OCI-M1 (cell line): ENCODE results near the gene BTBD7.
A peak's percentile ranks its signal among the peaks of the same experiment; 100 is the strongest.

Experiments used
- DNase-seq: peaks from one replicate; lab custom pipeline; 2025; lab: John Stamatoyannopoulos, UW

BTBD7 gene, protein sequence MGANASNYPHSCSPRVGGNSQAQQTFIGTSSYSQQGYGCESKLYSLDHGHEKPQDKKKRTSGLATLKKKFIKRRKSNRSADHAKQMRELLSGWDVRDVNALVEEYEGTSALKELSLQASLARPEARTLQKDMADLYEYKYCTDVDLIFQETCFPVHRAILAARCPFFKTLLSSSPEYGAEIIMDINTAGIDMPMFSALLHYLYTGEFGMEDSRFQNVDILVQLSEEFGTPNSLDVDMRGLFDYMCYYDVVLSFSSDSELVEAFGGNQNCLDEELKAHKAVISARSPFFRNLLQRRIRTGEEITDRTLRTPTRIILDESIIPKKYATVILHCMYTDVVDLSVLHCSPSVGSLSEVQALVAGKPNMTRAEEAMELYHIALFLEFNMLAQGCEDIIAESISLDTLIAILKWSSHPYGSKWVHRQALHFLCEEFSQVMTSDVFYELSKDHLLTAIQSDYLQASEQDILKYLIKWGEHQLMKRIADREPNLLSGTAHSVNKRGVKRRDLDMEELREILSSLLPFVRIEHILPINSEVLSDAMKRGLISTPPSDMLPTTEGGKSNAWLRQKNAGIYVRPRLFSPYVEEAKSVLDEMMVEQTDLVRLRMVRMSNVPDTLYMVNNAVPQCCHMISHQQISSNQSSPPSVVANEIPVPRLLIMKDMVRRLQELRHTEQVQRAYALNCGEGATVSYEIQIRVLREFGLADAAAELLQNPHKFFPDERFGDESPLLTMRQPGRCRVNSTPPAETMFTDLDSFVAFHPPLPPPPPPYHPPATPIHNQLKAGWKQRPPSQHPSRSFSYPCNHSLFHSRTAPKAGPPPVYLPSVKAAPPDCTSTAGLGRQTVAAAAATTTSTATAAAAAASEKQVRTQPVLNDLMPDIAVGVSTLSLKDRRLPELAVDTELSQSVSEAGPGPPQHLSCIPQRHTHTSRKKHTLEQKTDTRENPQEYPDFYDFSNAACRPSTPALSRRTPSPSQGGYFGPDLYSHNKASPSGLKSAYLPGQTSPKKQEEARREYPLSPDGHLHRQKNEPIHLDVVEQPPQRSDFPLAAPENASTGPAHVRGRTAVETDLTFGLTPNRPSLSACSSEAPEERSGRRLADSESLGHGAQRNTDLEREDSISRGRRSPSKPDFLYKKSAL

DNA sequence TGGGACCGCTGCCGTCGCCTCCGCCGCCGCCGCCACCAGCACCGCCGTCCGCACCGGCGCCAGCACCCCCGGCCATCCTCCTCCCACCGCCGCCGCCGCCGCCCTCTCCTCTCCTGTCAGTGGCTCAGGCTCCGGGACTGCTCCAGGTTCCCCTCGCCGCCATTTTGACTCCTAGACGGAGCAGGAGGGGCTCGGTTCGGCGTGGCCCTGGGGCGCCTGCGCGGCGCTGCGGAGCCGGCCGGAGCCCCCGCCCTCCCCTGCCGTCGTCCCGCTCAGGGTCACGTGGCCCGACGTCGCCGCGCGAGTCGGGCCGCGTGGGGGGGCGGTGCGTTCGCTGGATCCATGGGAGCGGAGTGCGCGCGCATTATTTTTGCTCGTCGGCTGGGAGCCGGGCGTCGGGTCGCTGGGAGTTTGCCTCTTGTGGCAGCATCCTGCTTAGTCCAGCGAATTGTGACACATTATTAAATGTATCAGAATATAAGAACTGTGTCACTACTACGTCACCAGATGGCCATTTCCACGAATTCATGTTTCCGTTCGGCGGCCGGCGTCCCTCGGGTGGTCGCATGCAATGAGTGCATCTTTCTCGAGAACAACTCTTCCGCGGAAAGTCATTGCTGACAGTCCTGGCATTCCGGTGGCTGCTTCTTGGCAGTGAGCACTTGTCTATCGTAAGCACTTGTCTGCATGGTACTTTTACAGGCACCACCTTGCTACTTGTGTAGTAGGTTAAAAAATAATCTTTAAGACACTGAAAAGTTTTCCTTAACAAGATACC is at the start of gene BTBD7:
BTBD7 (minus strand) TSS at position 184 of the 778 bp plus-strand sequence. CDS start 36,985 bp downstream, outside the sequence.
- DNase-seq, result peak; percentile 97

DNA sequence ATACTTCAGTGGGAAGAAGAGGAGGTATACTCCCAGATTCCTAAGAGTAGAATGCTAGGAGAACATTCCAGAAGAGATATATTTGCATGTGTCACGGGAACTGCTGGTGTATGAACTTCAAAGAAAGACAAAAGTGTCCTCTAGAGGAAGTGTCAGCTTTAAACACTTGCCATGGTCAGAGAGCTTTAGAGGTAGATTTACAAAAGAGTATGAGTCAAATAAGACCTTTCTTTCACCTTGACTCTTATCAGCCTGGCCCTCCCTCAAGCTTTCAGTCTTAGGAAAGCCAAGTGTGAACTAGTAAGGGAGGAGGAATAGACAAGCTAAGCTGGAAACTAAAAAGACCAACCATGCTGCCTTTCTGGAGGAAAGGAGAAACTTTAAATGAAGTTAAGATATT is 48.8 kb upstream of the BTBD7 start:
- peak; percentile 9 for DNase-seq

DNA sequence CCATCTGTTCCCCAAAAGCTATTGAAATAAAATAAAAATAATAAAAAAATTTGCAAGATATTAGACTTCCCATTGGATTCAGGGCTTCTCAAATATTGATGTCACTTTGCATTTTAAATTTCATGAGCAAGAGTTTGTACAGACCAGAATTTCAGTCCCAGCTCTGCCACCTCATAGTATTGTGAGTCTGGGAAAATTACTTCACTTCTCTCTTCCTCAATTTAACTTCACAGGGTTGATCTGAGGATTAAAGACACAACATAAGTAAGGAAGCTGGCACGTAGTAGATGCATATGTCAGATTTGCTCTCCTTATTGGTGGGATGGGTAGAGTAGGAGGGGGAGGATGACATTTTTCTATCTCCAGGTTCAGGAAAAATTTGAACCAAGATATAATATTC is 47.0 kb upstream of the BTBD7 start:
- DNase-seq, result no peak

DNA sequence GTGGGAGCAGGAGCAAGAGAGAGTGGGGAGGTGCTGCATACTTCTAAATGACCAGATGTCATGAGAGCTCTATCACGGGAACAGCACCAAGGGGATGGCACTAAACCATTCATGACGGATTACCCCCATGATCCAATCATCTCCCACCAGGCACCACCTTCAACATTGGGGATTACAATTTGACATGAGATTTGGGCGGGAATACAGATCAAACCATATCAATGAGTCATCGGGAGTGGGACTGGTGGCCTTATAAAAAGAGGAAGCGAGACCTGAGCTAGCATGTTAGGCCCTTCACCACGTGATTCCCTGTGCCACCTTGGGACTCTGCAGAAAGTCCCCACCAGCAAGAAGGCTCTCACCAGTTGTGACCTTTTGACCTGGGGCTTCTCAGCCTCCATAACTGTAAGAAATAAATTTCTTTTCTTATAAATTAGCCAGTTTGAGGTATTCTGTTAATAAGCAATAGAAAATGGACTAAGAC is 42.9 kb upstream of the BTBD7 start:
- DNase-seq, result peak; percentile 67

DNA sequence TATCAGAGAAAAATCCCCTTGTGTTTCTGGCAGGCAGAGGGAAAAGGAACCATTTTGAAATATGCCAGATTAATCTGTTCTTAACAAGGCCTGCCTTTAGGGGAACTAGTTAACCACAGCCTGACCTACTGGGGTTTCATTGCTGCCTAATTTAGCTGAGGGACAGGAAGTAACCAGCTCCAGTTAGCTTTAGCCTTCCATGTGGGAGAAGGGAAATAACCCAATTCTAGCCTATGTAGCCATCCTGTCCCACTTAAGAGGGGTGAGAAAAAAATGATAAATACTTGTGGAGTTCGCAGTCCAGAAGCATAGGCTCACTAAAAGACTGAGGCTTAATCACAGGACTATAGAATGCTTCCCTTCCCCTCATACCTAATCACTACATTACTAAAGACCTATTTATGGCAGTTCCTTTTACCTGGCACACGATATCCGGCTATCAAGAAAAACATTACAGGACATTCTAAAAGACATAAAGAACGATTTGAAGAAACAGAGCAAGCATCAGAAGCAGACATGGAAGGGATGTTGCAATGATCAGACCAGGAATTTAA is 37.0 kb upstream of the BTBD7 start:
- peak; percentile 53 for DNase-seq

DNA sequence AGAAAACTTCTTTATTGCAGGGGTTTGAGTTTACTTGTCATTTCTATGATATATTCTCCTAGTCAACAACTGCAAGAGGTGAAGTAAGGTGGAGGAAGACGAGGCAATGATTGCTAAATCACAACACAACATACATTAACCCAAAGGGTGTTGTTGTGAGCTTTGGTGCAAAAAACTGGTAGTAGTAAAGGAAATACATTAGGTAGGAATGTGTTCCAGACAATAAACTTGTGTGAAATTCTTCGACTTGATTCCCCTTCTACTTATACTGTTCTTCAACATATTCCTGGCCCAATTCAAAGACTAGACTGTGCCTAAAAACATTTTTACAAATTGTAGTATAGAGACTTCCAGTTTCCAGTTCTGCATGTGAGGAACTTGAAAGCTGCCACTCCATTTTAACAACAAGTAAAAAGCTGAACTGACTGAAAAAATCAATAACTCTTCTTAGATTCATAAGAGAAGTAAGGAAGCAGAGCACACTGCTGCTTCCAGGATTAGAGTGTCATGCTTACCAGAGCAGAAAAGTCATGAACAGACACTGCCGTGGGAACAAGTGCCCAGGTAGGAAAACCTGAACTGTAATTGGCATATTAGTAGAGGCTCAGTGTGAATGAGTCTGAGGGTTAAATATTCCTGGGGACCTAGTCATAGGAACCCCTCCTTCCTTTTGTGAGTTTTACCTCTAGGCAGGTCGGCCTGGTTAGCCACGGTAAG is 36.3 kb upstream of the BTBD7 start:
- DNase-seq, result no peak

DNA sequence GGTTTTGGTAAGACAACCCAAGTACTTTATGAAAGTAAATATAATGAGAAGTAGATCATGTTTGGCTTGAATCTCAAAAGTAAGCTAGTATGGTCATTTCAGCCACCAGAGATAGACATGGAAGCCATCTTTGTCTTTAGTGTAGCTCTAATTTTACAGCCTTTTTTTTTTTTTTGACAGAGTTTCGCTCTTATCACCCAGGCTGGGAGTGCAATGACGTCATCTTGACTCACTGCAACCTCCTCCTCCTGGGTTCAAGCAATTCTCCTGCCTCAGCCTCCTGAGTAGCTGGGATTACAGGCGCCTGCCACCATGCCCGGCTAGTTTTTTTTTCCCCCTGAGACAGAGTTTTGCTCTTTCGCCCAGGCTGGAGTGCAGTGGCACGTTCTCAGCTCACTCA is 22.0 kb upstream of the BTBD7 start:
- peak; percentile 45 for DNase-seq

DNA sequence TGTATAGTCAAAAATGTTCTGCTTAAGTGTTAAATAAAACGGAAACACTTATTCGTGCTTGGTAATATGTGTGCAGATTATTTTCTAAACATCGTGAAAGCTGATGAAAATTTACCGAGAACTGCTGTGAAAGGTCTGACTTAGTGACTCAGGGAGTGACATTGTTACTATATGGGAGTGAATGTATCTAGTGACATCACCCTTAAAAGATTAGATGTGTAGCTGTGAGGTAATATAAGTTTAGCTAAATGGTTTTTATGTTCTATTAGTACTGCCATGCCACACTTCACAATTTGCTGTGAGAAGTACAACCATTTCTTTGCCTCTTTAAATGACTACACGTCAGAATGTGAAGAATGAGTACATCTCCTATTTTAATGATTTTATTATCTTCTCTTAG is 15.5 kb upstream of the BTBD7 start:
- no peak for DNase-seq

DNA sequence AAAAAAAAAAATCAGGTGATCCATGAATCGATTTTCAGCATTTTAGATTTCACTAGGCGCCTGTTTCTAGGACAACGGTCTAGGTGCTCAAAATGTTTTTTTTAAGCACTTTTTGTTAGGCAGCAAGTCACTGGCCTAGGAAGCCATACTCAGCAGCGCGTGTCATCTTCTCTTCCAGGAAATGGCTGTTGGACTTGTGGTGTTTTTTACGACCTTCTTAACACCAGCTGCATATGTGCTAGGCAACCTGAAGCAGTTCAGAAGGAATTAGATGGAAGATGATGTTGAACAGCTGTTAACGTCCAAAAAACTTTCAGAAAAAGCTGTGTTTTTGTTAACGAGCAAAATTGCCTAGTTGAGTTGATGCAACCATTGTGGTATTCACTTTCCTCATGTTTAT is 15.0 kb upstream of the BTBD7 start:
- DNase-seq, result no peak

DNA sequence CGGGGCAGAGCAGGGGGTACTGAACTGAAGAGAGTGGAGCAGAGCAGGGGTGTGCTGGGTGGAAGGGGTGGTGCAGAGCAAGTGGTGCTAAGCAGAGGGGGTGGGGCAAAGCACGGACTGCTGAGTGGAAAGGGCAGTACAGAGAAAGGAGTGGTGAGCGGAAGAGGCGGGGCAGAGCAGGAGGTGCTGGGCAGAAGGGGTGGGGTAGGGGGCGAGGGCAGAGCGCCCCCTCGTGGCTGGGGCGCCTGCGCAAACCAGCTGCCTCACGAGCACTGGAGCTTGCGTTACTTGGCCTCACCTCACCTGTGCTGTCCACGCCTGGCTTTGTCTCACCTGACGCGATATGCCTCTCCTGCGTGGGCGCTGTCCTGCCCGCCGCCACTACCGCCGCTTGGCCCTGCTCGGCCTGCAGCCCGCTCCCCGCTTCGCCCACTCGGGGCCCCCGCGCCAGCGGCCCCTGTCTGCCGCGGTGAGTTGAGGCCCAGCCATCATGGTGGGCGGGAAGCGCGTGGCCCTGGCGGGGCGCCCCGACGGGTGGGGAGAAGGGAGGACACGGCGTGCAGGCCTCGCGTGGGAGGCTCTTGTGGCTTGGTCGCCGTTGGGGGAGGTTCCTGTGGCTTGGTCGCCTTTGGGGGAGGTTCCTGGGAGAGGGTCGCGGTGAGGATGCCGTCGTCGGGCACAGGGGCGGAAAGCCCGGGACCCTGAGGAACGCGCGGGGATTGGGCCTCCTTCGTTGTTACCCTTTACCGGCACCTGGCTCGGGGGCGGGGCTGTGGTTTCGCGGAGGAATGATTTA is 14.3 kb upstream of the BTBD7 start, which contains the start of gene COX8C:
COX8C (plus strand) TSS at position 257 of the 796 bp plus-strand sequence; CDS start at position 344, 87 bp downstream.
- no peak for DNase-seq

DNA sequence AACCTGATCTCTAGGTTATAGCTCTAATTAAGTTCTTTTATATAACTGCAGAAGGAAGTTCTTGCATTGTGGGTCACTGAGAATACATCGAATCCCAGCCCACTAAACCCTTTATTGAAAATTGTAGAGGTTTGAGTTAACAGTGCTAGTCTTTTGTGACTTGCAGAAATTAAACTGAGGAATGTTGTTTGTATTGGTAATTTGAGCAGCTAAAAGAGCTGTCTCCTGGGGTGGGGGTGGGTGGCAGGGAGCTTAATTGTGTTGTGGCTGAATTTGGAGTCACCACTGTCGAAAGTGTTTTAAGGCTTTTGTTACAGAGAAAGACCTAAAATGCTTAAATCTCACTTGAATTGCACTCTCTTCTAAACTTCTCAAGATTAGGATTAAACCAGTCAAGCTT is 11.0 kb upstream of the BTBD7 start:
- DNase-seq, result no peak

DNA sequence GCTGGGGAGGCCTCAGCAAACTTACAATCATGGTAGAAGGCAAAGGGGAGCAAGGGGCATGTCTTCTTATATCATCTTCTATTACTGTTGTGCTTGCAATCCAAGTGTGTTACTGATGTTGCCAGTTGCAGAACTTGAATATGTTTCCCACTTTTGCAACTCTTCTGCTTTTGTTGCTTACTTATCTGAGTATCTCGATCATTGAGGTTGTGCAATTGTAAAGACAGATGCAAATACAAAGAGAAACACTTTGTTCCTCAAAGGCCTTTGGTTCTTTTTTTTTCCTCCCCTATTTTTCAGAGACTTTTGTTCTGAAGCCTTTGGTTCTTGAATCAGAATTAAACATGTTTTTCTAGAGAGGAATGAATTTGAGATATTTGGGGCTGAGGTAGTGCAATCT is 10.4 kb upstream of the BTBD7 start:
- DNase-seq, result peak; percentile 52

DNA sequence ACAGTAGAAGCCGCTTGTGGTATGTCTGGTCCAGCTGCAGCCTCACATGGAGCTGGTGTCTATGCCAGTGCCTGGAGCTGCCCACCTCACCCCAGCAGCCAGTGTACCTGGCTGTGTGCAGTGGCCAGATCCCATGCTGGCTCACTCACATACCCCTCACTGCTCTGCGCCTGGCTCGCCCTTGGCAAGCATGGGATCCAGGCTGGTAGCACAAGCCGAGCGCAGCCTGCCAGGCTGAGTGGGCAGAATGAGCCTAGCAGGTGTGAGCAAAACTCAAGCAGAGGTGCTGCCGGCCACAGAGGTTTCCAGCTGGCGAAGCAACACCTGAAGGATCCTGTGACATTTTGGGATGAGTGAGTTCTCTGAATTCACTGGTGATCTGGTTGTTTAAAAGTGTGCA is 5.0 kb upstream of the BTBD7 start:
- no peak for DNase-seq

DNA sequence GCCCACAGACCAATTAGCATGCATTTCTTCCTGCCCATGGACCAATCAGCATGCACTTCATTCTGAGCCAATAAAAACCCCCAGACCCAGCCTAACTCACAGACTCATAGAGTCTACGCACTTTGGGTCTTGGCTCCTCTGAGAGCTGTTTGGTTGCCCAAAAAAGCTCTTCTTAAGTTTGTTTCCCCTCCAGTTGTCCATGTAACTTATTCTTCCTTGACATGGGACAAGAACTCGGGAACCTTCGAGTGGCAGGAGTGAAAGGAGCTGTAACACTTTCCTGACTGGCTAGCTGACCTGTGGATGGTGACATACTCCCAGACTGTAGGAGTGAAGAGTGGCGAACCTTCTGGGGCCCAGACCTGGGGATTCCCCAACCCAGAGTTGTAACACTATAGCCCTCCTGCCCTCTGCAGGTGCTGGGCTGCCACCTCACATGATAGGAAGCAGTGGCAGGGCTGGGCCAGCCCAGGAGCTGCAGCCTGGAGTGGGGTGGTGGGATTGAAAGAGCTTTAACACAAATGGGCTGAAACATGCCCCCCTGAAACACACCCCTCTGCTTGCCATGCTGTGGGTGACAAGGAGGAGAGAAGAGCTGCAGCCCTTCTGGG is 4.4 kb upstream of the BTBD7 start:
- DNase-seq, result no peak

DNA sequence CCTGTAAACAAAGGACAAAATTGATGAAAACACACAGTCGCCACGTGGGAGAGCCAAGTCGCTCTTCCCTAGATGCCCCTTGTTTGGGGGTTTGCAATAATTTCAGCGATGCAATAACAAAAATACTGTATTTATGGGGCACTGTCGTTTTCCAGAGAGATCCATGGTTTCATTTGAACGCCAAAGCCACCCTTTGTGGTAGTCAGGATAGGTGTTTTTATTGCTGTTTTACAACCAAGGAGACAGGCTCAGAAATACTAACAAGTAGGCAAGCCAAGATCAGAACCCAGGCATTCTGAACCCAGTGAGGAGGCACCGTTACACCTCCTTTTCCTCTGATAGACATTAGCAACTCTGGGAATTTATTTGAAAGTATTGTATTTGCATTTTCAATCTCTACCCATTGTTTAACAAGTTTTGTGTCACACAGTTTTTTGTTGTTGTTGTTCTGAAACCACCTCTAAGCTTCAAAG is 831 bp upstream of the BTBD7 start:
- peak; percentile 53 for DNase-seq

DNA sequence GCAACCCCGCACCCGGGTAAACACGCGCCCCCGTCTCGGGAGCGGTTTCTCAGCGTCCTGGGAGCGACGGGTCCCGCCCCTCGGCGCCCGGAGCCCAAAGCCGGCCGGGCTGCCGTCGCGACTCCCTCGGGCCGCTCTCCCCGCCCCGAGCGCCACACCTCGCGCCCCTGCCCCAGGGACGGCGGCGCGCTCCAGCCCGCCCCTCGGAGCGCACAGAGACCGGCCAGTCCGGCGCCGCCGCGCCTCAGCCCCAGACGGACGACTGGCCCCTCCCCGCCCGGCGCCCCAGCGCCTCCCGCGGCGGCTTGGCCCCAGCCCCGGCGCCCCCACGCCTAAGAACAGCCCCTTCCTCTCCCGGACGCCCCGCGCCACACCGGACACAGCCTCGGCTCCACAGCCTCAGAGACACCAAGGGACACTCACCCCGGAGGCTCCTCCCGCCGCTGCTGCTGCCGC is 411 bp downstream of the BTBD7 start:
- DNase-seq, result peak; percentile 62

DNA sequence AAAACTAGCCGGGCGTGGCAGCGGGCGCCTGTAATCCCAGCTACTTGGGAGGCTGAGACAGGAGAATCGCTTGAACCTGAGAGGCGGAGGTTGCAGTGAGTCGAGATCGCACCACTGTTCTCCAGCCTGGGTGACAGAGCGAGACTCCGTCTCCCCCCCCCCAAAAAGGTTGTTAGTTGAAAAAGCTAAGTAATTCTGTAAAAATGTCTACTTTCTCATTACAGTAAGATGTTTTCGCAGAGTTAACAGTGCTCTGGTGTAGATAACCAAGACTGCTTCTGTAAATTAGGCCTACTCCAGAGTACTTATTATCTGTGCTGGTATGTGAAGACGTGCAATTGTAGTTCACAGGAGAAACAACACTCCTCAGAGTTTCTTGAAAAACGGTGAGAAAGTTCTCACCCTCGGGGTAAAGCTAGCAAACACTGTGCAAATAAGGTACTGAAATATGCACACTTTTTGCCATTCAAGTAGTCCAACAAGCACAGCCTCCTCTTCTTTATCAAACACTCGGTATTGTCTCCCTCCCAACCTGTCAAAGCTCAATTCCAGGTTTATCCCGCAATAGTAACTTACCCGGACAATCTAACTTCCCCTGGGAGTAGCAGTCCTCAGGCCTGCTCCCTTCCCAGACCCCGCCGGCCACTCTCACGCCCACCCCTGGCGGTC is 974 bp downstream of the BTBD7 start:
- DNase-seq, result peak; percentile 49

DNA sequence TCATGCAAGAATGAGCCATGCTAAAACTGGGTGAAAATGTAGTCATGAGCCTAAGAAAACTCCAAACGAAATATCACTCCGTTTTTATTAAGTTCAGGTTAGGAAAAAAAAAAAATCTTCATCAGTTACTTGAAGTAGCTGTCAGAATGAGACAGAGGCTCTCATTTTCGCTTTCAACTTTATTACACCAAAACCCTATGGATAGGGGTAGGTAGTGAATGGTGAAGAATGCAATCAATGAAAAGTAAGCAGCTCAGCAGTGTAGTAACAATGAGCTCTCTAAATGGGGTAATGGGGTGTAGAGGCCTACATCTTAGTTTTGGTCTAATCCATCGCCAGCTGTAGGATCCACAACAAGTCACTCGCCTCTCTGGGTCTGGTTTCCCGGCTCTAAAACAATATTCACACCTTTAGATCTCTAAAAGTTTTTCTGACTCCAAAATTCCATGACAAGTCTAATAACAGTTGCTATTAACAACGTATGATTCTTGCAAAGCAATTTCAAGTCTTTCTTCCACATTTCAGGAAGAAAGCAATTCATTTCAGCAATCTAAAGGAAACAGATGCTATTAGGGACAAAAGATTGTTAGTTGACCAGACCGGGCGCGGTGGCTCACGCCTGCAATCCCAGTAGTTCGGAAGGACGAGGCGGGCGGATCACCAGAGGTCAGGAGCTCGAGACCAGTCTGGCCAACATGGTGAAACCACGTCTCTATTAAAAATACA is 1.7 kb downstream of the BTBD7 start:
- DNase-seq, result peak; percentile 33
